ENCODE measurements around the gene A4GALT. TPM values are rescaled to one million over a fixed set of nuclear protein-coding genes. Genes with fewer than 3 reads are reported as not detected.
A peak's percentile ranks its signal among the peaks of the same experiment; 100 is the strongest.
"Not testable (repeated sequence)": the region's sequence is repeated elsewhere in the genome, so short reads cannot be mapped to it uniquely, and the experiment has no call there.

A4GALT gene
- total RNA-seq, 1 donor from 2014 or later: 106 TPM

DNA sequence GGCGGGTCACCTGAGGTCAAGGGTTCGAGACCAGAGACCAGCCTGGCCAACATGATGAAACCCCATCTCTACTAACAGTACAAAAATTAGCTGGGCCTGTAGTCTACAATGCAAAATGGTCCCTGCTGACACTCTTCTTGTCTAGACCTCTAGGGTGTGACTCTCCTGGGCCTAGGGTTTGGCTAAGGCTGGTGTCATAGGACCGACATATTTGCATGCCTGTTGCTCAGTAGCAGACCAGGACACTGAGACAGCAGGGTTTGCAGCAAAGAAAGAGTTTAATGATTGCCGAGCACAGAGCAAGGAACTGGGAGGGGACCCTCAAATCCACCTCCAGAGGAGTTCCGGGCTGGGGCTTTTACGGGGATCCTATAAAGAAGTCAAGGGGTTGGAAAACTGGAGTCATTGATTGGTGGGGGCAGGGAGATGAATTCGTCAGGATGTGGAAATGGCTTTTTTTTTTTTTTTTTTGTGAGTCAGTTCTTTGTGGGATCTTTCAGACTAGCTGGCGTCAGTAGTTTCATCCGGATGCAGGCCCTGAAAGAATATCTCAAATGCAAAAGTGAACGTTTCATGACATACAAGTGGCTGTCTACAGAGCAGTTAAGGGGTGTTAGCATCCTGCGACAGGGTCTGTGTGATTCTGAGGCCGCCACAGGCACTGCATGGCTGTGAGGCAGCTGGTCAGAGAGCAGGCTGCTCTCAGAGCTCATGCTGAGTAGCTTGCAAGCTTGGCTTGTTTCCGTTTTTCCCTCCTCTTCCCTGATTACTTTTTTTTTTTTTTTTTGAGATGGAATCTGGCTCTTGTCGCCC lies 27.2 kb upstream of the A4GALT start:
- ATAC-seq (no peak), DNase-seq (ENCODE audit: low spot score) (no peak)
- intact Hi-C loops (cut with DNase I): no loop called here

DNA sequence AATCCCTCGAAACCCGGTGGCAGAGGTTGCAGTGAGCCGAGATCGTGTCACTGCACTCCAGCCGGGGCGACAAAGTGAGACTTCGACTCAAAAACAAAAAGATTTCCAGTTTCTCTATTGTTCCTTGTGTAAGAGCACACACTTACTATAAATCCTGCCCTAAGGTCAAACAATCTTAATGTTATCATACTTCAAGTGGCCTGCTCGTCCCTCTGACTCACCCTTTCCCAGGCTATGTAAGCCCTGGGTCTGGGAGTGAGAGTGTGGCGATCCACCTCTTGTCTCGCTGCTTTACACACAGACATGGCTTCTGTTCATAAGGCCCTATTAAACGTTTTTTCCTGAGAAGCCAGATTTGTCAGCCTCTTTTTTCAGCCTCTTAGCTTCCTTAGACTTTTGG lies 24.4 kb upstream of the A4GALT start:
- ATAC-seq (no peak), DNase-seq (ENCODE audit: low spot score) (no peak)
- intact Hi-C loops (cut with DNase I): no loop called here

DNA sequence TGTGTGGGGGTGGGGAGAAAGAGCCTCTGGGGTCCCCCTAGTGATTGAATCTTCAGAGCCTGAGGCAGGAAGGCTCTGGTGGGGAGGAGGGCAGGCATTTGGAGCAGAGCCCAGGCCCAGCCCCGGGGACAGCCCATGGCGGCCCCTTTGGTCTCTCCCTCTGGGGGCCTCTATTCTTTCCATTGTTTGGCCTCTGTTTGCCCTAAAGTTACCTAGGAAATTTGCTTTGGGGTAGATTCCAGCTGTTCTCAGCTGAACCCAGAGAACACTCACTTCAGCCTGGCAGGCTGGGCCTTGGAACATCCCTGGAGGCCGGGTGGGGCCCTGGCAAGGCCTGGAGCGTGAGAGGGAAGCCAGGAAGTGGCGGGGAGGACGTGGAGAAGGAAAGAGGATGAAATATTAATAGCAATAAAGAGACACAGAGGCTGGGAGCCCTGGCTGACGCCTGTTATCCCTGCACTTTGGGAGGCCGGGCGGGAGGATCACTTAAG lies 22.9 kb upstream of the A4GALT start:
- DNase-seq (ENCODE audit: low spot score) (peak; percentile 88), ATAC-seq (peak; percentile 96)
- intact Hi-C loops (cut with DNase I): no loop called here

DNA sequence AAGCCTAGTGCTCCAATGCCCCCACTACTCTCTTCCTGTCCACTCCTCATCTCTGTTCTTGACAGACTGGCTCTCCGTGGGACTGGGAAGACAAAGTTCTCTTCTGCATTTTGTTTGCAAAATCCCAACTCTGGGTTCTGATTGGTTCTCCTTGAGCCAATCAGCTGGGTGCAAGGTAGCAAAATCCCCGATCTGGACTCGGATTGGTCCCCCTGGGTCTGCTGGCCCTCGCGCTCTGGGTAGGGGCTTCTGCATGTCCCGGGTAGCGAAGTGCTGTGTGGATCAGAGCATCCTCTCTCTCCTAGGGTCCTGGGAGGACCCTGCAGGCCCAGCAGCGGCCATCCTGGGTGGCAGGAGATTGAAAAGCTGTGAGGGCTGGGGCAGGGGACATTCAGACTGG lies 22.3 kb upstream of the A4GALT start:
- ATAC-seq: peak; percentile 80
- intact Hi-C loops (cut with DNase I): no loop called here
- no peak for DNase-seq (ENCODE audit: low spot score)

DNA sequence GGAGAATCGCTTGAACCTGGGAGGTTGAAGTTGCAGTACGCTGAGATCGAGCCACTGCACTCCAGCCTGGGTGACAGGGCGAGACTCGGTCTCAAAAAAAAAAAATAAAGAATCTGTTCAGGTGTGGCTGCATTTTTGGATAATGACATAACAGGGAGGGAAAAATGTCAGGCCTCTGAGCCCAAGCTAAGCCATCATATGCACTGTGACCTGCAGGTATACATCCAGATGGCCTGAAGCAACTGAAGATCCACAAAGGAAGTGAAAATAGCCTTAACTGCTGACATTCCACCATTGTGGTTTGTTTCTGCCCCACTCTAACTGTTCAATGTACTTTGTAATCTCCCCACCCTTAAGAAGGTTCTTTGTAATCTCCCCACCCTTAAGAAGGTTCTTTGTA lies 19.6 kb upstream of the A4GALT start:
- intact Hi-C loops (cut with DNase I); DNase-seq (ENCODE audit: low spot score); ATAC-seq: not testable (repeated sequence)

DNA sequence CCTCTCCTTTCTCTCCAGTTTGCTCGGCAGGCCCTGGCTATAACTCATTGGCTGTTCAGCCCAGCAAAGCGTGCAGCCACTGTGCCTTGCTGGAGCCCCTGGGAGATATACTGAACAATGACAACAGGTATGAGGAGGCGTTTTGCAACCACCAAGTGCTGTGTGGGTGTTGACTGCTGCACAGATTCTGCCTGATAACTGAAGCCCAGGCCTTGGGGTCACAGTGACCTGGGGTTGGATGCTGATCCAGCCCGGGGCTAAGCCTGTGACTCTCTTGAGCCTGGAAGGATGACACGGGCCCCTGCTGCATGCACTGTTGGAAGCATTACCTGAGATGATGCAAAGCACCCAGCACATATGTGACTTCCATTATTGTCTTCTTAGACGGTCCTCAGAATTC lies 13.7 kb upstream of the A4GALT start:
- no peak for ATAC-seq
- intact Hi-C loops (cut with DNase I): no loop called here
- no peak for DNase-seq (ENCODE audit: low spot score)

DNA sequence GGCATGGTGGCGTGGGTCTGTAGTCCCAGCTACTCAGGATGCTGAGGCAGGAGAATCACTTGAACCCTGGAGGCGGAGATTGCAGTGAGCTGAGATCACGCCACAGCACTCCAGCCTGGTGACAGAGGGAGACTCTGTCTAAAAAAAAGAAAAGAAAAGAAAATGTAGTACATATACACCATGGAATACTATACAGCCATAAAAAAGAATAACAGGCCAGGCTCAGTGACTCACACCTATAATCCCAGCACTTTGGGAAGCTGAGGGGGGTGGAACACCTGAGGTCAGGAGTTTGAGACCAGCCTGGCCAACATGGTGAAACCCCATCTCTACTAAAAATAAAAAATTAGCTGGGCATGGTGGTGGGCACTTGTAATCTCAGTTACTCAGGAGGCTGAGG lies 12.7 kb upstream of the A4GALT start:
- ATAC-seq; intact Hi-C loops (cut with DNase I); DNase-seq (ENCODE audit: low spot score): not testable (repeated sequence)

DNA sequence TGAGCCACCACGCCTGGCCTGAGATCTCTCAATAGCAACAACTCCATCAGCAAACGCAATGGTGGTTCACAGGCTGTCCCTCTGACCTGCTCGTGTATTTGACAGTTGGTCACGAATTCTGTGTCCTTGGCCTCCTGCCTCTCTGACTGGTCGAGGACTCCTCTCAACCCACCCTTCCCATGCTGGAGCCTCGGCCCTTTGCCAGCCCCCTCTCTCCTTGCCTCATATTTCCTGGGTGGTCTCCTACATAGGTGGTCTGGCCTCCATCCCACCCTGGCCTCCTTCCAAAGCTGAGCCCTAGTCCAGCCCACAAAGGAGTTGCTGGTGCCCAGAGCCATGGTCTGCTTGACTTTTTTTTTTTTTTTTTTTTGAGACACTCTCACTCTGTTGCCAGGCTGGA lies 11.4 kb upstream of the A4GALT start:
- intact Hi-C loops (cut with DNase I): no loop called here
- DNase-seq (ENCODE audit: low spot score) (no peak), ATAC-seq (peak; percentile 15)

DNA sequence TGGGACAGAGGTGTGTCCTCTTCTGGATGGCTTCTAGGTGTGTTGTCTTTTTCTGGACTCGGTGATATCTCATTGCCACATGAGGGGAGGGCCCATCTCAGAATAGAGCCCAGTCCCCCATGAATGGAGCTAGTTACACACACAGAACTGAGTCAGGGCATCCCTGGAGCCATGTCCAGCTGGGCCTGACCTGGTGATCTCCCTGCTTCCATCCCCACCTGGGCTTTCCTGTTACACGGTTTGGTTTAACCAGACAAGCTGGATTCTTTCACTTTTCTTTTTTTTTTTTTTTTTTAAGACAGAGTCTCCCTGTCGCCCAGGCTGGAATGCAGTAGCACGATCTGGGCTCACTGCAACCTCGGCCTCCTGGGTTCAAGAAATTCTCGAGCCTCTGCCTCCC lies 6.1 kb upstream of the A4GALT start:
- intact Hi-C loops (cut with DNase I): no loop called here
- ATAC-seq (no peak), DNase-seq (ENCODE audit: low spot score) (no peak)

DNA sequence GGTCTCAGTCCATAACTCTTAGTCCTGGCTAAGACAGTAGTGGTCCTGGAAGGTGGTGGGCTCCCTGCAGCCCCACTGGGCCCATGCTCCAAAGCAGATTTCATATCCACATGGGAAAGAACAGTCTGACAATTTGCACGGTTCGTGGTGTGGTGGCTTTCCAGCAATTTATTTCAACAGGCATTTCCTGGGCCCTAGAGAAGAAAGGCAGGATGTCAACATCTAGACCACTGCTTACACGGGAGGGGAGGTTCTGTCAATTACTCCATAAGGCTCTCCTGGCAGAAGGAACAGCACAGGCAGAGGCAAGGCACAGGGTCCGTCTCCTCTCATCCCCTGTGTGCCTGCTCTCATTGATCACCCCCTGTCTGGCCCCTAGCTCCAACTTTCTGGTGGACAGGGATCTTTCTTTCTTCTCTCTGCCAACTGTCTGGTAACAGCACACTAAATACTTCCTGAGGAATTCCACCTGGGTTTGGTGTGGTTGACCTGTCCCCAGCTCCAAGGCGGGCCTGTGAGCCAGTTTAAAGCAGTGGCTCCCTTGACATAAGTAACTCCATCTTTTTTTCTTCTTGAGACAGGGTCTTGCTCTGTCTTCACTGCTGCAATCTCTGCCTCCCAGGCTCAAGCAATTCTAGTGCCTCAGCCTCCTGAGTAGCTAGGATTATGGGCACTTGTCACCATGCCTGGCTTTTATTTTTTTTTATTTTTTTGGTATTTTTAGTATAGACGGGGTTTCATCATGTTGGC lies 5.1 kb upstream of the A4GALT start:
- no peak for ATAC-seq
- DNase-seq (ENCODE audit: low spot score): no peak

DNA sequence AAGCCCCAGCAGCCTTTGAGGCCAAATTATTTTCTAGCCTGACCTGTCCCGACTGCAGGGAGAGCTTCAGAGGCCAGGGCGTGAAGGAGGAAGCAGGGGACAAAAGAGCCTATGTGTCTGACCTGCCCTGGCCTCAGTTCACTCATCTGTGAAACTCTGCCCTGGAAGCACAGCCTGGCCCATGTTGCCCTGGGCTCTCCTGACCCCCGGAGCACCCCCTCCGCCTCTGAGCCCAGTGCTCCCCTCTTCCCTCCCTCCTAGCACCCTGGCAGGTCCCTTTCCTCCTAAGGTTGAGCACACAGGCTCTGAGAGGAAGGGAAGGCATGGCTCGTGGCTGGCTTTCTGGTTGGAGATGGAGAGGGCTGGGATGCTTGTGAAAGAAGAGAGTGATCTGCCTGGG lies 3.4 kb upstream of the A4GALT start:
- intact Hi-C loops (cut with DNase I): no loop called here
- ATAC-seq (no peak), DNase-seq (ENCODE audit: low spot score) (no peak)

More for the DNA sequence above, 5.1 kb upstream of the A4GALT start:
- intact Hi-C loops (cut with DNase I): no loop called here

DNA sequence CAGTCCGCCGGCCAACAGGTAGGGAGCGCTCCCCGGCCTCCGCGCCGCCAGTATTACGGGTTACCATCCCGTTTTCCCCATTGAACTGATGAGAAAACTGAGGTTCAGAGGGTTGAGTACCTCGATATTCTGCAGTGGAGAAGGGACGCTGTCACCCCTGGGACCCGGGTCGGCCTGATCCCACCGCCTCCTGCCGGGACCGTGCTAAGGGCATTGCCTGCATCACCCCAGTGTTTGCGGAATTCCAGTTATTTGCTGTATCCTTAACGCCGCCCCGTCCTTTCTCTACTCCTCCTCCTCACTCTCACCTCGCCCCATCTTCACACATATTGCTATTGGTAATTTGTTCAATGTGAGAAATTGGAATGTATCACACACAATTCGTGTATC lies 370 bp upstream of the A4GALT start:
- intact Hi-C loops (cut with DNase I): no loop called here
- no peak for DNase-seq (ENCODE audit: low spot score)
- ATAC-seq: no peak

DNA sequence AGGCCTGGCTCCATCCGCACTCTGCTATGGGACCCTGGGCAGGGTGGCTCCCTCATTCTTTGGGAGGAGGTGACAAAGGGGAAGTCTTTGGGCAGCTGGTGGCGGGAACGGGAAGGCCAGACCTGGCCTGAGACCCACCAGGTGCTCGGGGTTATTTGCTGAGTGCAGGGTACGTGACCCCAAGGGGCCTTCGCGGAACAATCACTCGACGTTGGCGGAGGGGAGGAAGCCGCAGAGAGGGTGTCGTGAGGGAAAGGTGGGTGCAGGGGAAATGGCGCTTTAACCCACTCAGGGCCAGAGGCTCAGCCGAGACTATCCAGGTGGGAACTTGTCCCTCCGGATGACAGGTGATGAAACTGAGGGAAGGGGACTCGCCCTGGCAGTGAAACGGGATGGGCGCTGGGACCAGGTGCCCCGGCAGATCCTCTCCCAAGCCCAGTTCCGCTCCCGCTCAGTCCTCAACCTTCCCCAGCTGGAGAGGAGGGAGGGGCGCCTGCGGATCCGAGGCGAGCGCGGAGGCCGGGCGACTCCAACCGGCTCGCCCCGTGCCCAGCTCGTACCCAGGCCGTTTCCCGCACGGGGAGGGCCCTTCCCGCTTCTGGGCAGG lies 911 bp downstream of the A4GALT start:
- no peak for DNase-seq (ENCODE audit: low spot score)
- intact Hi-C loops (cut with DNase I): no loop called here

DNA sequence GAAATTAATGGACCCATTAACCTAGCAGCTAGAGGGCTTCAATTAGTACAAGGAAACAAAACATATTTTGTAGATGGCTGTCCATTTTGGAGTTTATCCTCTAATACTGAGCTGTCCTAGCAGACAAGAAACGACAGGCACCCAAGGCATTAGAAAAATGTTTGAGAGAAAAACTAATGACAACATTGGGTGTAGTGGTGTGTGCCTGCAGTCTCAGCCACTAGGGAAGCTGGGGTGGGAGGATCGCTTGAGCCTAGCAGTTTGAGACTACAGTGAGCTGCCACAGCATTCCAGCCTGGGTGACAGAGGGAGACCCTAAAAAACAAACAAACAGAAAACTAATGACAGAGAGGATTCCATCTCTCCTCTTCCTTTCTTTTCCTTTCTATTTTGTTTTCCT lies 1.5 kb downstream of the A4GALT start:
- intact Hi-C loops (cut with DNase I): no loop called here
- DNase-seq (ENCODE audit: low spot score) (no peak), ATAC-seq (peak; percentile 36)

More for the DNA sequence above, 911 bp downstream of the A4GALT start:
- peak; percentile 36 for ATAC-seq

DNA sequence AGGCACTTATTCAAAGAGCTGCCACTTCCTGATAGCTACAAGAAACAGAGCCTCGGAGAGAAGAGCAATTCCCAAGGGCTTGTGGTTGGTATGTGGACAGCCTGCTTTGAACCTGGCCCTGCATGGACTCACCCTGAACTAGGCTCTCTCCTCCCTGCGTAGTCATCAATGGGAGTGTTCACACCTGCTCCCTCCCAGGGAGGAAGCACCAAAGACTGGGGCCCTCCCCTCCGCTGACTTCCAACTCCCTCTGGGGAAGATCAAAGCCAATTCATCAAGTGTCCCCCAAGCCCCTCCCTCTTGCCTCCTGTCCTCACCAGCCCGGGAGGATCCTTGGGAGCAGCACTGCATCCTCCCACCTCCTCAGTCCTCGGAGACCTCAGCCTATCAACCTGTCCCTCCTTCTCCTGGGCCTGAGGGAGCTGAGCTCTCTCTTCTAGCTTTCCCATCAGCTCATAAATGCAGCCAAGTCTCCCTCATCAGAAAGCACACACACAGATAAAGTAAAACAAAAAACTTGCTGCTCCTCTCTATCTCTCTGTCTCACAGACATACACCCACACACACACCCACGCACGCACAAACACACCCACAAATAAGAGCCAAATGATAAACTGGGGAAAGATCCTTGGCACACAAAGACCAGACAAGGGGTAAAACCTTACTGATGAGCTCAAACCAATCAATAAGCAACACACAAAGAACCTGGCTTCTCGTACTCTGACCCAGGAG lies 3.3 kb downstream of the A4GALT start:
- DNase-seq (ENCODE audit: low spot score) (no peak), ATAC-seq (peak; percentile 67)
- intact Hi-C loops (cut with DNase I): no loop called here

DNA sequence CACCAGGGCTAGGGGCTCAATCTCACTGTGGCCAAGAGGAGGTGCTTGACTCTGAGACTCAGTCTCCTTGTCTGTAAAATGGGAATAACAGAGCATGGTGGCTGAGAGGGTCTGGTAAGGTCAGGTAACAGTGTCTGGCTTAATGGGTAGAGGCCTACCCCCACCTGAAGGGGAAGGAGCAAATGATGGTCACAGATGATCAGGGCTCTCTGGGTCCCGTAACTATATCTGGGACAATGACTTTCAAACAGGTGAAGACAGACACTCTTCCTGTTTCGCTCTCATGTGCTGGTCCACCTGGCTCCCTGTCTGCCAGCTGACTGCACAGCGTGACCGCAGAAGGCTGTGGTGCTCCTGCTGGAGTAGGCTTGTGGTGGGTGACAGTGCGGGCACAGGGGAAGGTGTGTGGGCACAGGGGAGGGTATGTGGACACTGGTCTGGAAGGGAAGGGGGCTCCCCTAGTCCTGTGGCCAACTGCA lies 4.0 kb downstream of the A4GALT start:
- DNase-seq (ENCODE audit: low spot score) (no peak), ATAC-seq (peak; percentile 1)
- intact Hi-C loops (cut with DNase I): no loop called here

DNA sequence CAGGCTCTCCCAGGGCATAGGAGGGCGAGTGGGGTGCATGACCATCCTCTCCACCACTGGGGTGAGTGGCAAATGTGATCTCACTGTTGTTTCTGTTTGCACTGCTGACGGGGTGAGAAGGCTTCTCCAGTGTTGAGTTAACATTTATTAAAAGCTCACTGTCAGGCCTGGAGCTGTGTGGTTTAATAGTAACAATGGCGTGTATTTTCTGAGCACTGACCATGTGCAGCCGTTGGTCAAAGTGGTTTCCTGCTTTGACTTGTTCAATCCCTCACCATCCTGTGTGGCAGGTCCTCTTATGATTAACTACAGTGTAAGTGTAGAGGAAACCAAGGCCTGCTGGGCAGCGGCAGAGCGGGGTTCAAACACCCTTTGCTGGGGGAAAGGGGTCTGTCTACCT lies 4.4 kb downstream of the A4GALT start:
- ATAC-seq (no peak), DNase-seq (ENCODE audit: low spot score) (no peak)
- intact Hi-C loops (cut with DNase I): no loop called here

DNA sequence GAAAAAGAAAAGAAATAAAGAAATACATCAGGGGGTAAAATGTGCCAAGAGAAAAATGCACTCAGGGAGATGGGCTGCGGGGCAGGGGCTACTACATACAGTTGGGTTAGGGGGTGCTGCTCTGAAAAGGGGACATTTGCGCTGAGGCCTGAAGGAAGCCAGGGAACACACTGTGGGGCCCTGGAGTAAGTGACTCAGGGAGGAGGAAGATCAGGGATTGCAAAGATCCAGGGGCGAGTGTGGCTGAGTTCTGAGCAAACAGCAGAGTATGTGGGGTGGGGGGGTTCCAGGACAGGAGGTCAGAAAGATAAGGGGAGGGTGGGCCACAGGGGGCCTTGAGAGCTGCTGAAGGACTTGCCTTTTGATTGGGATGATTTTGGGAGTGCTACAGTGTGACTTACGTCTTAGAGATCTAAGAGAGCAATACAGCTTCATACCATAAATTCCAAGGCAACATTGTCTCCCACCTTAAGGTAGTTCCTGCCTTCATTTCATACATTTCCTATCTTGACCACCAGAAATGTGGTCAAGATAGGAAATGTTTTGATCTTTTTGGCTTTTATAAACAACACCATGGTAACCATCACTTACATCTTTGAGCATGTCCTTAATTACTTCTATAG lies 5.8 kb downstream of the A4GALT start:
- DNase-seq (ENCODE audit: low spot score) (no peak), ATAC-seq (no peak)
- intact Hi-C loops (cut with DNase I): no loop called here

DNA sequence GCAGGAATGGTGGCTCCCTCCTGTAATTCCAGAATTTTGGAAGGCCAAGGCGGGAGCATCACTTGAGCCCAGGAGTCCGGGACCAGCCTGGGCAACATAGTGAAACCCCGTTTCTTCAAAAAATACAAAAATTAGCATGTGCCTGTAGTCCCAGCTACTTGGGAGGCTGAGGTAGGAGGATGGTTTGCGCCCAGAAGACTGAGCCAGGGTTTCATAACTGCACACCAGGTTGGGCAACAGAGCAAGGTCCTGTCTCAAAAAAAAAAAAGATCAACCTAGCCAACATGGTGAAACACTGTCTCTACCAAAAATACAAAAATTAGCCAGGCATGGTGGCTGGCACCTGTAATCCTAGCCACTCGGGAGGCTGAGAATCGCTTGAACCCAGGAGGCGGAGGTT lies 6.4 kb downstream of the A4GALT start:
- intact Hi-C loops (cut with DNase I): no loop called here
- DNase-seq (ENCODE audit: low spot score) (no peak), ATAC-seq (no peak)

Data from sciatic nerve (tissue), 2 donors.